ENCODE results near the gene FBXW8. TPM values are rescaled to one million over a fixed set of nuclear protein-coding genes. Genes with fewer than 3 reads are reported as not detected.

FBXW8 gene
- total and polyA plus RNA-seq, 2 donors (not counting 3 experiments of a cell fraction or from before 2014, with no cell fraction given), result 15.4 TPM

DNA sequence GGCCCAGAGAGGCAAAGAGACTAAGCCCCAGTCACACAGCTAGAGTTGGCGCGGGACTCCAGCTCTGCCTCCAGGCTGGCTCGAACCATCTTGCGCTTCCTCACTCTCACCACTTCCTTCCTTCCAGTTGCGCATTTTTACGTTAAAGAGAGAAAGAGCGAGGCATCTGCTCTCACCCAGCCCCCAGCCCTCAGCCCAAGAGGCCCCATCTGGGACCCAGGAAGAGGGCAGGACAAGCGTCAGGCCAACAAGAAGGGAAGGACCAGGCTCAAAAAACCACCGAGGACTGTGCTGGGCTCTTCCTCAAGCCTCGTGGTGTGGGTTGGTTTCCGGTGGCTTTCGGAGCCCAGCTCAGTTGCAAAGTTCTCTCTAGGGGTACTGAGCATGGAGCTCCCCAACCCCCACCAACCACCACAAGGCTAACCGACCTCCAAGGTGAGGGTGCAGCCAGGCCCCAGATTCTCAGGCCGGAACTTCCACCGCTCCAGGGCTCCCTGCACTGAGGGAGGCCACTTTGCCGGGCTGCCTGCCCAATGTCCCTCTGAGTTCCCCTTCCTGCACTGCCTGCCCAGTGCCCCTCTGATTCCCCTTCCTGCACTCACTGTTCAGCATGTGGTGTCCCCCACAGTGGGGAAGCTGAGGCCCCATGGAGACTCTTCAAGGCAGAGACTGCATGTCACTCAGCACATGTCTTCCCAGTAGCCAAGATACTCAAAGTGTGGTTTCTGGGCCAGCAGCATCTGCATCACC lies 152.6 kb downstream of the FBXW8 start:
- H2AFZ ChIP-seq (ENCODE audit: low read depth, low read length), result no peak overlapping the region
- intact Hi-C loops (cut with micrococcal nuclease) (no loop called here), dilution Hi-C loops (cut with MboI; ENCODE audit: extremely low pct_ligation_motif_present, low sequenced_read_pairs) (no loop called here)
- H3K4me2 ChIP-seq (ENCODE audit: insufficient read depth, low read length), result no peak overlapping the region
- H3K36me3 ChIP-seq (ENCODE audit: control insufficient read depth in 2 of 2, extremely low read depth in 1 of 2, insufficient read depth in 2 of 2, low read length in 2 of 2), result no peaks in the 10 kb centered on the region
- H3K9me1 ChIP-seq (replicated peaks; ENCODE audit: control insufficient read depth, extremely low read depth, insufficient read depth, low read length), result no peaks in the 10 kb centered on the region
- H3K79me2 ChIP-seq (ENCODE audit: control insufficient read depth, insufficient read depth, low read length), result no peaks in the 10 kb centered on the region
- H3K9me3 ChIP-seq (replicated peaks; ENCODE audit: control insufficient read depth, insufficient read depth, low read length), result no peaks in the 10 kb centered on the region
- TF ChIP-seq POLR2AphosphoS5 (IDR thresholded peaks at IDR 0.05; ENCODE audit: insufficient read depth, low read depth, low read length) (no peak), MYC (IDR thresholded peaks at IDR 0.05; ENCODE audit: low read depth, low read length) (no peak), JUN (IDR thresholded peaks at IDR 0.05; ENCODE audit: borderline replicate concordance, insufficient read depth, insufficient read length, low read depth) (no peak), POLR2A (IDR thresholded peaks at IDR 0.05; ENCODE audit: low read depth, low read length) (no peak), CTCF (IDR thresholded peaks at IDR 0.05; ENCODE audit: extremely low read depth in 1 of 2, insufficient read depth in 1 of 2, low read depth in 1 of 2, low read length in 2 of 2) (no peak), GATA2 (IDR thresholded peaks at IDR 0.05; ENCODE audit: insufficient read depth, insufficient read length, low read depth, low read length) (no peak), EZH2 (IDR thresholded peaks at IDR 0.05; ENCODE audit: borderline replicate concordance, low read depth, low read length, severe bottlenecking) (no peak), FOS (IDR thresholded peaks at IDR 0.05; ENCODE audit: borderline replicate concordance, insufficient read depth, low read length) (no peak)
- TF ChIP-seq, protein P1, sequence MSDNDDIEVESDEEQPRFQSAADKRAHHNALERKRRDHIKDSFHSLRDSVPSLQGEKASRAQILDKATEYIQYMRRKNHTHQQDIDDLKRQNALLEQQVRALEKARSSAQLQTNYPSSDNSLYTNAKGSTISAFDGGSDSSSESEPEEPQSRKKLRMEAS (IDR thresholded peaks at IDR 0.05; ENCODE audit: insufficient read depth, insufficient read length), result no peak
- H3K4me3 ChIP-seq (replicated peaks in 1 of 3; ENCODE audit: insufficient read depth in 1 of 3, low read depth in 1 of 3, low read length in 3 of 3), result no peak overlapping the region
- FAIRE-seq, result no peak
- H3K27me3 ChIP-seq (ENCODE audit: control insufficient read depth in 2 of 2, insufficient read depth in 2 of 2, low read length in 2 of 2), result no peaks in the 10 kb centered on the region
- ChIA-PET POLR2A (no interaction called here), CTCF (no interaction called here)
- H3K4me1 ChIP-seq (ENCODE audit: control insufficient read depth, extremely low read depth, insufficient read depth, low read length), result no peaks in the 10 kb centered on the region
- no TSS peak for BruUV-seq (replicated peaks)
- H3K9ac ChIP-seq (replicated peaks; ENCODE audit: extremely low read depth, insufficient read depth, low read length), result no peak overlapping the region
- no peak overlapping the region for H3K27ac ChIP-seq (ENCODE audit: insufficient read depth, low read depth, low read length)
- no peaks in the 10 kb centered on the region for H4K20me1 ChIP-seq (replicated peaks; ENCODE audit: control insufficient read depth, extremely low read depth, insufficient read depth, low read length)
- no peak for DNase-seq (ENCODE audit: low read depth, low spot score)

All from endothelial cell of umbilical vein (primary cell).